AML-193 (cell line): Measurements from ENCODE around the gene ACOT11.

Experiments
- DNase-seq, 2 experiments: peaks; one replicate each; lab custom pipeline; 2025; lab: John Stamatoyannopoulos, UW

The ACOT11 gene

DNA sequence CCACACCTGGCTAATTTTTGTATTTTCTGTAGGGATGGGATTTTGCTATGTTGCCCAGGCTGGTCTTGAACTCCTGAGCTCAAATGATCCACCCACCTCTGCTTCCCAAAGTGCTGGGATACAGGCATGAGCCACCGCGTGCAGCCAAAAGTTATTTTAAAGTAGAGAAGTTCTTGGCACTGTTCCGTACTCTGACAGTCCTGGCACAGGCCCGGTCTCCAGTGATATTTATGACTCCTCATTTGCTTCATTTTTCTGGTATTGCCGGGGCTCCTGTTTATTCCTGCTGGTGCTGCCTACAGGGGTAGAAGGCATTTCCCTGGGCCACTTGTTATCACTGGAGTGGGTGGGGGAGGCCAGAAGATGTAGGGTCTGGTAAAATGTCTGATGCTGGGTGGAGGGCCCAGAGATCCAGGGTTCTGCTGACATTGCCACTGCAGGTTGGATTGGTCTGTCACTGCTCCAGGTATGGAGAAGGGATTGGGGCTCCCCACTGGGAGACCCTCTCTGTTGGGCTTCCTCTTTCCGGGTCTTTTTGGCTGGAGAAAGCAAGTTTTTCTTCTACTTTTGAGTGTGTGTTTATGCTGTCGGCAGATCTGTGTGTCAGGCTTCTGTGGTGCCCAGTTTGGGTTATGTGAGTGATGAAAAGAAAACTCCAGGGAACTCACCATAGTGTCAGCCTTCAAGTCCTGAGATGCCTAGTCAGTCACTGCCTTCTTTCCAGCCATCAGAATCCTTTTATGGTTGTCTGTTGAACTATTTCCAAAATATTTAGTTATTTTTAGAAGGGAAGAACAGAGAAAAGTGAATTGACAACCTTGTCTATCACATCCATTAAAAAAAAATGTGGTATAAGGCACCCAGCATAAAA, 98.0 kb downstream of the ACOT11 start:
- DNase-seq, result no peak

DNA sequence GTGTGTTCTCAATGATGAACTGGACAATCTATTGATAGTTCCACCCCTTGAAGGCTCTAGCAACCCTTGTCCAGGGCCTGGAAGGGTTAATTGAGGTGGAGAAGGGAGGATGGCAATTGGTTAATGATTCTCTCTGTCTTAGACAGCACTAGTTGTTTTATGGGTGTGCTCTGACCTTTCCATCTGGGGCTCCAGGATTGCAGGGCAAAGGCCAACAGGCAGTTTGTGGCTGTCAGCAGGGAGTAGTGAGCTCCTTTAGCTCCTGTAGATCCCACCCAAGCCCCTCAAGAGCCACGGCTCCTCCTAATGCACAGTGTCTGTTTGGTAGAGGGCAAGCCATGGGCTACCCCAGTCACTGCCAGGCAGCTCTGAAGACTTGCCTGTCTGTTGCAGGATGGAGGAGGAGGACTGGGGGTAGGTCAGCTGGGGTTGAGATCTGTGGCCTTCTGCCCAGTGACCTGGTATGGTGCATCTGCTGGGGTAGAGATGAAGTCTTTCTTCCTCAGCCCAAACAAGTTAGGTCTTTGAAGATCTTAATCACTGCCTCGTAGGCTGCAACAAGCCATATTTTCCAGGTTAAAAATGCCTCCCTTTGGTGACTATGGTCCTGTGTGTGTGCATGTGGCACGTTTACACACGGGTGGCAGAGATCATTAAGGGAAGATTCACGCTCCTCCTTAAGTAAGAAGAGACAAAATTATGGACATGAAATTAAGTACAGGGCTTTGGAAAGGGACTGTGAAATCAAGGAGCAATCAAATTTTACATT, 101.3 kb downstream of the ACOT11 start:
- no peak for DNase-seq

DNA sequence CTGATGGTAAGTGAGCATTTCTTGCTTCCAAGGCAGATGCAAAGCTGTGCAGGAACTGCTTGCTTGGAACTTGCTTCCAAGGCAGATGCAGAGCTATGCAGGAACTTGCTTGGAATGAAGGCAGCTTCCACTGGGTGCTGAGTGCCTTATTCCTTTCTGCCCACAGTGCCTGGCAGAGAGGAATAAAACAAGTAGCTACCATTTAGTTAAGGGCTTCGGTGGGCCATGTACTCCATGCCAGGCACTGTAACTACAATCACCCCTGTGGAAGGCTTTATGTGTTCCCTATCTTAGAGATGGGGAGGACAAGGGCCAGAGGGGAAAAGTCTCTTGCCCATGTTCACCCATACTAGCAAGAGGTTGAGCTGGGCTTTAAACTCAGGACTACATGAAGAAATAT, 101.9 kb downstream of the ACOT11 start:
- DNase-seq, result no peak

DNA sequence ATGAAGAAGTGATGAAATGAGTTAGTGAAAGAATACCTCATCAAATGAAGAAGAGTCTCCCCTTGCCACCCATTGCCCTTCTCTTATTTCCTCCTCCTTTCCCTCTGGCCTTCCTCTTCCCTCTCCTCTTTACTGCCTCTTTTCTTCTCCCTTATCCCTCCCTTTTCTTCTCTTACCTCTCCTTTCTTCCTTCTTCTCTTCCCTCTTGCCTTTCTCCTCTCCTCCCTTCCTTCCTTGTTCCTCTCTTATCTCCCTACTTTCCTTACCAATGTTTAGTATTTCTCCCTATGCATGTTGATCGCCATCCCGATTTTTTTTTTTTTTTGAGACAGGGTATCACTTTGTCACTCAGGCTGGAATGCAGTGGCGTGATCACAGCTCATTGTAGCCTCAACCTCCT, 102.4 kb downstream of the ACOT11 start:
- no peak for DNase-seq

DNA sequence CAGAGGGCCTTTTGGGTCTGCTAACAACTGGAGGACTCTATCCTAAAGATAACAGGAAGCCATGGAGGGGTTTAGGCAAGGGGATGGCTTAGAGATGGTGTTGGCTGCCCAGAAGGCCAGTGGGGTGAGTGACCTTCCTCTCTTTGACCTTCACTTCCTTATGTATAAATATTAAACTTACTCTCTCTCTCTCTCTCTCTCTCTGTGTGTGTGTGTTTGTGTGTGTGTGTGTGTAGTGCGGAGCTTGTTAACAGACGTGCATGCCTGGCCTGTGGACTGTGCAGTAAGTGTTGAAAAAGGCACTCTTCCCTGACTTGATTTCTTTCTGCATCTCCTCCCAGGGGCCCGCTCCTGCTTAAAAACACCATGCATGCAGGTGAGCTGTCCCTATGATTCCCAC, 103.6 kb downstream of the ACOT11 start:
- peak in 1 of 2 experiments; percentile 6 for DNase-seq

DNA sequence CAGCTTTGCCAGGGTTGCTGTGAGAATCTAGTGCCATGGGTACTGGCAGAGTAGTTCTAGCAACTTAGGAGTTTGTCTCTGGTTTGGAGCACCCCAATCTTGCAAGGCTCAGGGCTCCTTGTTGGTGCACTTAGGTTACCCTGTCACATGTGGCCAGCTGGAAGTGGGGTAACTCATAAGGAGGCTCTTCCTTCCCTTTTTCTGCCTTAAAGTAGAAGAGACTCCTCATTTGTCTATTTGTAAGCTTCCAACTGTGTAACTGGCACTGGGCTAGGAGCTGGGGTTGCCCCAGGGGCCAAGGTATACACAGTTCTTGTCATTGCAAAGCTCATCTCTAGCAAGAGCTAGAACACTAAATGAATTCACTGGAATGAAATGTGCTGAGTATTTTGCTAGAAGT, 104.1 kb downstream of the ACOT11 start:
- peak; percentile 93 for DNase-seq

DNA sequence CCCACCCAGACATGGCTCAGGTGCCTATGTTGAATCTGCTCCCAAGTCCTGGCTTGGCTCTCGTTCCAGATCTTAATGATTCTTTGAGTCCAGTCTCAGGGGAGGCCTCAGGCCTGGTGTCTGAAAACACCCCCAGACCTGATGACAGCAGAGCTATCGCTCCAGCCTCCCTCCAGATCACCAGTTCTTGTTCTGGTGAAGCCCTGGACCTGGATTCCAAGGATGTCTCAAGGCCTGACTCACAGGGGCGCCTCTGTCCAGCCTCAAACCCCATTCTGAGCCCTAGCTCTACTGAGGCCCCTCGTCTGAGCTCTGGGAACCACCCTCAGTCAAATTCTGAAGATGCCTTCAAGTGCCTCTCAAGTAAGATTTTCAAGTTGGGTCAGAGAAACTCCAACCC, 105.0 kb downstream of the ACOT11 start:
- DNase-seq, result no peak

DNA sequence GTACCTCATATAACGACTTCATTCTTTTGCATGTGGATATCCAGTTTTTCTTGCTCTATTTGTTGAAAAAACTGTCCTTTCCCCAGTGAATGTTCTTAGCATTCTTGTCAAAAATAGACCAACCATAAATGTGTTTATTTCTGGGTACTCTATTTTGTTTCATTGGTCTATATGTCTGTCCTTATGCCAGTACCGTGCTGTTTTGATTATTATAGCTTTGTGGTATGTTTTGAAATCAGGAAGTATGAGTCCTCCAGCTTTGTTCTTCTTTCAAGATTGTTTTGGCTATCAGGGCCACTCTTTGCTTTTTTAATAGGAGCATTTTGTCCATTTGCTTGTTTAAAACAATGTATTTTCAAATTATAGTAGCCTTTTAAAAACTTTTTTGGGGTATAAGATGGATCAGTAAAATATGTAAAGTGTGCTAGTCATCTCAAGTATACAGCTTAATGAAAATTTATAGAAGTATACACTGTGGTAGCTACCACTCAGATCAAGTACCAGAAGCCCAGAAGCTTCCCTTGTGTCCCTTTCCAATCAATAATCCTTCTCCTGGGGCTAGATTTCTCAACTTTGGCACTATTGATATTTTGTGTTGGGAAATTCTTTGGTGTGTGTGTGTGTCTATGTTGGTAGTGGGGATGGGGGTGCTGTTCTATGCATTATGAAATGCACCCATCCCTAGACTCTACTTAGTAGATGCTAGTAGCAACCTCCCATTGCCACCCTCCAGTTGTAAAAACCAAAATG, 110.3 kb downstream of the ACOT11 start:
- no peak for DNase-seq
